Bone marrow (tissue), 2 donors: ENCODE measurements around the gene GLRX2.

Source experiments
- DNase-seq, 2 donors: peaks; one replicate each; lab custom pipeline; 2025; lab: John Stamatoyannopoulos, UW

The GLRX2 gene

GRCh38 chr1:193111641-193112090, 6.5 kb upstream of the GLRX2 start:
- no peak for DNase-seq

- no peak for DNase-seq
These were observed 5.7 kb upstream of the GLRX2 start for GRCh38 chr1:193110864-193111263.

- DNase-seq: no peak
These were observed 5.0 kb upstream of the GLRX2 start for GRCh38 chr1:193110246-193110645.

- no peak for DNase-seq
These were observed 4.4 kb upstream of the GLRX2 start for GRCh38 chr1:193109619-193110018.

- DNase-seq: no peak
These were observed 3.3 kb upstream of the GLRX2 start for GRCh38 chr1:193108471-193108870.

- DNase-seq: no peak
These were observed 585 bp upstream of the GLRX2 start for GRCh38 chr1:193105821-193106177.

- DNase-seq: peak in 1 of 2 donors; percentile 42
These were observed 710 bp downstream of the GLRX2 start for GRCh38 chr1:193104502-193104906.

GRCh38 chr1:193103759-193104501, 1.3 kb downstream of the GLRX2 start:
- DNase-seq: no peak

GRCh38 chr1:193102662-193103061, 2.6 kb downstream of the GLRX2 start:
- DNase-seq: no peak

GRCh38 chr1:193094112-193094511, 11.1 kb downstream of the GLRX2 start:
- DNase-seq: no peak

- no peak for DNase-seq
These were observed 14.3 kb downstream of the GLRX2 start for GRCh38 chr1:193090865-193091264.

GRCh38 chr1:193087893-193088292, 17.3 kb downstream of the GLRX2 start:
- no peak for DNase-seq

GRCh38 chr1:193086342-193086741, 18.9 kb downstream of the GLRX2 start:
- DNase-seq: no peak

- no peak for DNase-seq
These were observed 20.0 kb downstream of the GLRX2 start for GRCh38 chr1:193085263-193085662.

- no peak for DNase-seq
These were observed 21.7 kb downstream of the GLRX2 start for GRCh38 chr1:193083365-193084088.

GRCh38 chr1:193079187-193079586, 26.0 kb downstream of the GLRX2 start:
- DNase-seq: no peak

- DNase-seq: no peak
These were observed 27.2 kb downstream of the GLRX2 start for GRCh38 chr1:193077991-193078390.

GRCh38 chr1:193070942-193071341, 34.3 kb downstream of the GLRX2 start:
- no peak for DNase-seq

GRCh38 chr1:193070386-193070753, 34.8 kb downstream of the GLRX2 start:
- DNase-seq: no peak

GRCh38 chr1:193069748-193070385, 35.3 kb downstream of the GLRX2 start:
- DNase-seq: no peak

- no peak for DNase-seq
These were observed 37.2 kb downstream of the GLRX2 start for GRCh38 chr1:193068013-193068412.

- DNase-seq: no peak
These were observed 38.6 kb downstream of the GLRX2 start for GRCh38 chr1:193066606-193067005.

- no peak for DNase-seq
These were observed 39.3 kb downstream of the GLRX2 start for GRCh38 chr1:193065954-193066353.
